Right ventricle myocardium superior (tissue), 1 donor: Measurements from ENCODE around the gene ITGB4. TPM values are rescaled to one million over a fixed set of nuclear protein-coding genes. Genes with fewer than 3 reads are reported as not detected.
"Not testable (repeated sequence)": the region's sequence is repeated elsewhere in the genome, so short reads cannot be mapped to it uniquely, and the experiment has no call there.

Experiments
- ATAC-seq: fragments of 200-7000 bp; cut with Tn5 transposase; one replicate; pipeline ENCODE4 v1.9.1; 2020; ENCODE audit warnings: mild to moderate bottlenecking; ENCODE audit not compliant: poor library complexity
- DNase-seq: peaks from one replicate; pipeline ENCODE4 v3.0.0-alpha.2; 2020
- intact Hi-C: fragments of 100-400 bp; cut with DNase I; formaldehyde crosslinking; loops from one replicate; pipeline ENCODE4 v1.11.2; 2022
- total RNA-seq: library from RNA; stranded (reverse); fragmentation: NEBNext Ultra II Directional; extraction: Animal tissue kit (Norgen Biotek cat#: 25700); gene quantifications from one replicate; pipeline ENCODE4 v1.2.1, GENCODE V29; 2021
- donor health status: DM: no; HTN: yes; CAD: no; lungs with severe emphysema.

Gene ITGB4
- total RNA-seq, 1 donor from 2014 or later, result 9.4 TPM

DNA sequence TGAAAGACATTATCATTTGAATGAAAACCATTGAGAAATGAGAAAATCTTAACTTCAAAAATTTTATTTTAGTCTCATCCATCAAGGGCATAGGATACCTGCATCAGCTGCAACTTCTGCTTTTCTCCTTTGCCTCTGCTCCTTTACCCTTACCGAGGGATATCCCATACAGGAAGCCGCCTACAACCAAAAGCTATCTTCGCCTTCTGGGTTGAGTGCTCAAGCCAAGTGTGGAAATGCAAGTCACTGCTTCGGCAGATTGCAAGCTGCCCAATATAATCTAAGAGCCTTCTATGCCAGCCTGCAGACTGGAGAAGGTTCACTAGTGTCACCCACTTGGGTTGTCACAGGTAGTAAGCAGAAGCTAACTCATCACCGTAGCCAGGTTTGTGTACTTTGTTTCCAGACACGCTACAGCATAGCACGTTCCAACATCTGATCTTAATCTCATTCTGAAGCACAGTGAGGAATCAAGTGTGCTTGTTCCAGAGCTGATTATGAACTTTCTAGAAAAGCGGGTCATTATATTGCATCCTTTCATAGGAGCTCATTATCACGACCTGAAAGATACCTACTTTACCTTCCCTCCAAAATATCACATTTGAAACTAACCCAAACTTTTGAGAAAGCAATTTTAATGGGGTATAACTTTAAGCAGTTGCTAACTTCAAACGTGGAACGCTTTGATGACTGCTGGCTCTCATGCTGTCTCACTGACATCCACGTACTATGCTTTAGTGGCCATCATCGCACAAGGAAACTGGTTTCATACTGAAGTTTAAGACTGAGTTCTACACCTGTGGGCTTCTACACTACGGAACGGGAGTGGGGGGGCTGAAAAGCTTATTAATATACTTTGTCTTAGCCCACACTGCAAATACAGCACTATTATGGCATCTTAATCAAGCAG lies 55.4 kb downstream of the ITGB4 start:
- DNase-seq (no peak), ATAC-seq (peak; percentile 0)
- intact Hi-C loops, result loop anchor here (10.0 kb wide), 1 partner anchor 118 kb away; the partner anchor contains the start of gene TRIM65

- ATAC-seq, result no peak
- DNase-seq, result no peak
- intact Hi-C loops, result loop anchor here (10.0 kb wide), 1 partner anchor 117 kb away; the partner anchor contains the start of gene TRIM65
Measured at GRCh38 chr17:75777296-75777922, 56.1 kb downstream of the ITGB4 start.

GRCh38 chr17:75778066-75778860 lies 57.0 kb downstream of the ITGB4 start:
- ATAC-seq, DNase-seq: not testable (repeated sequence)
- intact Hi-C loops, result loop anchor here (10.0 kb wide), 1 partner anchor 117 kb away; the partner anchor contains the start of gene TRIM65

GRCh38 chr17:75778861-75779249 lies 57.6 kb downstream of the ITGB4 start:
- DNase-seq (no peak), ATAC-seq (peak; percentile 0)
- intact Hi-C loops, result loop anchor here (10.0 kb wide), 1 partner anchor 116 kb away; the partner anchor contains the start of gene TRIM65

DNA sequence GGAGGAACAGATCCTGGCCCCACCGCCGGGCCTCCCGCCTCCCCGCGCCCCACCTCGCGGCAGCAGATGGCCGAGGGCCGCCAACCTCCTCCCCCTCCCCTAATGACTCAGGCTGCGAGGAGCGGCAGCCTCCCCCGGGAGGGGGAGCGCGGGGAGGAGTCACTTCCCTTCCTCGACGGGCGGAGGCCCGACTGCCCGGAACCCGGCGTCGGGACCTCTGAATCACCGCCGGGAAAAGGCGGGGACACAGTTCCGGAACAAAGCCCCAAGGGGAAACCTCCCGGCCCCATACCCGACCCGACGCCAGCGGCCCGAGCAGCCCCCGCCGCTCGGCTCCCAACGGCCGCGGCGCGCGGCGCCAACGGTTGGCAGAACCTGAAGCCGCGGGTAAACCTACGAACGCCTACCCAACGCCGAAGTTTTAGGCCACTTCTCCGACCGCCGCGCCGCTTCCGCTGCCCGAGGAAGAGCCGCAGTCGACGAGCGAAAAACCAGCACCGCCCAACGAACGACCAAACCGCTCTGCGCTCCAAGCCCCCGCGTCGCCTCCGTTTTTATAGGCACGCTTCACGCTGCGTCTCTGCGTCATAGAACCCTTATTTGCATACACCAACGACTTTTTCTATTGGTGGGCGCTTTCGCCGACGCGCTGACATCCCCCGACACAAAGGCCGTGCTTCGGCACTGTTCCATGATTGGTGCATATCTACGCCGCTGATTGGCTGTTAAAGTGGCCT lies 58.2 kb downstream of the ITGB4 start:
- ATAC-seq (peak; percentile 78), DNase-seq (peak; percentile 97)
- intact Hi-C loops, result loop anchor here (10.0 kb wide), 1 partner anchor 115 kb away; the partner anchor contains the start of gene TRIM65

DNA sequence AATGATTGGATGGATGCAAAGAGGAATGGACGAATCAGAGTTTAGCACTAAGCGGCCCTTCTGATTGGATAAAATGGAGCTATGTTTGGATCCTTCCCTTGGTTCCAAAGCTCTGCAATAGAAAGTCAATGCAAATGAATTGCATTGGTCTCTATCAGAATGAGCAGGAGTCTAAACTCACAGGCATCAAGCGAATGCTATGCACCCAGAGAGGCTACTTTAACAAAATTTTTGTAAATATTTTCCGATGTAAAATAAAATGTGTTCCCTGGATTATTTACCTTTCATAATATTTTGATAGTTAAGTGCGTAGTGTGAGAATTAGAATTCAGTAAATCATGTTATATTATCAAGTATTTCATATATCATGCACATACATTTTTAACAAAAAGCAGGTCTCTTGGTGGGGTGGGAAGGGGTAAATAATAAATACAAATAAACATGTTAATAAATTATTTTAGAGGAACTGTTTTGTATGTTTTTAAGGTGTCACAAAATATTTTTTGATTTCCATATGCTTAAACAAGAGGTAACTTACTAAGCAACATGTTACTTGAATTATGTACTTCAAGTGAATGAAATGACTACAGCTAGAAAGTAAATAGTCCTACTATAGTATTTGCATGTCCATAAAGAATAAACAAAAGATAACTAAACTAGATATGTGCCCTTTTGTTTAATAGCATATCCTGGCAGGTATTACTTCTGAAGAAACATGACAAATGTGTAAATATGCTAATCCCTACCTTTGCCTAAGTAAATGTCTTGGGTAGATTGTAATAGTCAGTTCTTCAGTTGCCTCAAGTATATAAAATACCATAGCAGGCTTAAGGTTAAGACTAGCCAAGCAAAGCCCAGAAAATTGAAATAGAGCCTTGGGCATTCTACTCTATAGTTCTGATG lies 59.0 kb downstream of the ITGB4 start:
- no peak for ATAC-seq
- intact Hi-C loops, result loop anchor here (5.0 to 10.0 kb wide), 2 partner anchors 115 to 197 kb away; partner anchors contain the start of genes ACOX1, TEN1 and TRIM65
- no peak for DNase-seq

DNA sequence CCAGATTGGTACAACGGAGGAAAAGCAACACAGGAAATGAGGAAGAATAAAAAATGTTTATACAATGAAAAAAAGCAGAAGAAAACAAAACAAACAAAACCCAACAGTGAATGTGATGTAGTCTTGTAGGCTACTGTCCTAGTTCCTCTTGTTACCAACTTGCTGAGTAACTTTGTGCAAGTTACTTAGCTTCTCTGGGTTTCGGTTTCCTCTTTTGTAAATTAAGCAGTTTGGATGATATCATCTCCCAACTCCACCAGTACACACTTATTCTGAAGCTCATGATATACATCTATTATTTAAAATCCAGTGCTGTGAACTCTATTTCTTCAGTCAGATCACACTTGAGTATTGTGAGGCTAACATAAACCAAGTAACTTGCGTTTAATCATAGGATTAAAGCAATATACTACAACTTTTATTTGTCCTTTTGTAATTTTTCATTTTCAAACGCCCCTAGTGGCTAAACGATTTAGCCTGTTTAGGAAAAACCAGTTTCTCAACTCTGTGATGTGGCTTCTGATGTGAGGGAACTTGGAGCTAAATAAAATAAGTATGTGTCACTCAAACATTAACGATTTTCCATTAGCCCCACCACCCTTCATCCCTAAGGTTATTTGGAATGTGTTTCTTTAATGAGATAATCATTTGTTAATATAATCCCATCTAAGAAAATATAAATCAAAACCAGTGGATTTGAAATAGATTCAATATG lies 62.0 kb downstream of the ITGB4 start:
- ATAC-seq (no peak), DNase-seq (no peak)
- intact Hi-C loops, result loop anchor here (5.0 kb wide), 1 partner anchor 194 kb away; the partner anchor contains the start of genes ACOX1 and TEN1

- ATAC-seq, result peak; percentile 0
- intact Hi-C loops, result loop anchor here (5.0 kb wide), 1 partner anchor 193 kb away; the partner anchor contains the start of genes ACOX1 and TEN1
- DNase-seq, result peak; percentile 51
Measured at GRCh38 chr17:75783803-75784472, 62.7 kb downstream of the ITGB4 start.

GRCh38 chr17:75784473-75785015 lies 63.3 kb downstream of the ITGB4 start, which contains the start of gene UNK:
TSS of gene UNK (plus strand) at chr17:75784806. CDS start at chr17:75784881, 75 bp downstream.
- DNase-seq, result peak; percentile 97
- ATAC-seq, result peak; percentile 93
- intact Hi-C loops, result loop anchor here (5.0 kb wide), 1 partner anchor 193 kb away; the partner anchor contains the start of genes ACOX1 and TEN1

DNA sequence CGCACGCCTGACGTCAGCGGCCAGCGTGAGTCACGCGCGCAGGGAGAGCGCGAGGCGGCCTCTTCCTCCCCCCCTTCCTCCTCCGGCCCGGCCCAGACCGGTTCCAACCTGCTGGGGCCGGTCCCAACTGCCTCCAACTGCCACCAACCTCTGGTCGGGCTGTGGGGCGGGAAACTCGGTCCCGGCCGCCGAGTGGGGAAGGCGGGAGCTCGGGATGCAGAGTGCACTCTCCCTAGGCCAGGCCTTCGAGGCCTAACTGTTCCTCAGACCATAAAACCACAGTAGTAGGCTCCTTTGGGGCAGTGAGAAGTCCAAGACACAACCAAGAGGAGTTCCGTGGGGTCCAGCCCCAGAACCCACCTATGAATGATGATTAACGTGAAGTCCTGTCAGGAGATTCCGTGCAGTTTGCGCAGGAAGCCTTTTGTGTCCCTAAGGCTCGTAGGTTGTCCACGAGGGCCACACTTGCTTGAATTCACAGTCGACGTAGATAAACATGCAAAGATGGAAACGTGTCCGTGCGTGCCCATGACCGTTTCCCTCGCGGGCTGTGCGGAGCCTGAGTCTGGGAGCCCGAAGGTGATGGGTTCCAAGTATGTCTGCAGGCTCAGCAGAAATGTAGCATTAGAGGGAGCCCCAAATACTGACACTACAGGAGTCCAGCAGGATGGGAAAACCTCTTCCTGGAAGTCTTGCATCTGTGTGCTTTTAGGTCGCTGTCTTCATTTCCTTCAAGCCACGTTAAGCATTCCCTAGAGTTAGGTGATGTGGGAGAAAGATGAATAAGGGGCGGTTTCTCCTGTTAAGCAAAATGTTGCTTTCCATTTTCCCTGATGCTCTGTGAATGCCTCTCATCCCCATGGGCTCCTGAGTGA lies 64.0 kb downstream of the ITGB4 start:
- intact Hi-C loops, result no loop called here
- ATAC-seq, result peak; percentile 93

DNA sequence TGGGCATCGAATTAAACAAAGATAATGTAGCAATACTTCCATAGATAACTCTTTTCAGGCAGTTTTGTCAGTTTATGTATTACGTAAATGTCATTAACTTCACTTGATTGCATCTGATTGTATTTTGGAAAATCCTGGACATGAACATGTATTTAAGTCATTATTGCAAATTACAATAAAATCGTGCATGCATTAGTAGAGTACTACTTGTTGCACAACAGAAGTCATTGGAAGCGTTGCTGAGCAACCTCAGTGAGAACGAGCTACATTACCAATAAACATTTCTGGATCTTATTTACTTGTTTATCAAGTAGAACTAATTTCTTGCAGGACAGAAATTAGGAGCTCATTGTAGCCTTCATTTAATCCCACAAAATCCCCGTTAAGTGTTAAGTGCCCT lies 70.0 kb downstream of the ITGB4 start:
- DNase-seq (no peak), ATAC-seq (no peak)
- intact Hi-C loops, result no loop called here

More for the DNA sequence above, 64.0 kb downstream of the ITGB4 start:
- DNase-seq, result peak; percentile 93

DNA sequence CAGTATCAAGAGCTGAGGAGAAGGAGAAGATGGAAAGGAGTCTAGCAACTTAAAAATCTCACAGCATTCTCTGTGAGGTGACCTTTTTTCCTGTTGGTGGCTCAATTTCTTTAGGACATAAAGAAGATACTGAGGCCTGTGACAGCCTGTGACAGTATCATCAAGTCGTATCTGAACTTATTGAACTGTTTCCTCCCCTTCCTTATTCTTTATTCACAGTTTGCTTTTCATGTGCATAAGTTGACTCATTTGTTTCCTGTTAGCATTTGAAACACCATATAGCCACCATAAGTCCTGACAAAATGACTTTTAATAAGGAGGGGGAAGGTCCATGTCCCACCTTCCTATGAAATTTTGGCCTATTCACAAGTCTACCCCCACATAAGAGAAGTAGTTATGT lies 72.2 kb downstream of the ITGB4 start:
- intact Hi-C loops, result no loop called here
- DNase-seq, result no peak
- ATAC-seq, result no peak

DNA sequence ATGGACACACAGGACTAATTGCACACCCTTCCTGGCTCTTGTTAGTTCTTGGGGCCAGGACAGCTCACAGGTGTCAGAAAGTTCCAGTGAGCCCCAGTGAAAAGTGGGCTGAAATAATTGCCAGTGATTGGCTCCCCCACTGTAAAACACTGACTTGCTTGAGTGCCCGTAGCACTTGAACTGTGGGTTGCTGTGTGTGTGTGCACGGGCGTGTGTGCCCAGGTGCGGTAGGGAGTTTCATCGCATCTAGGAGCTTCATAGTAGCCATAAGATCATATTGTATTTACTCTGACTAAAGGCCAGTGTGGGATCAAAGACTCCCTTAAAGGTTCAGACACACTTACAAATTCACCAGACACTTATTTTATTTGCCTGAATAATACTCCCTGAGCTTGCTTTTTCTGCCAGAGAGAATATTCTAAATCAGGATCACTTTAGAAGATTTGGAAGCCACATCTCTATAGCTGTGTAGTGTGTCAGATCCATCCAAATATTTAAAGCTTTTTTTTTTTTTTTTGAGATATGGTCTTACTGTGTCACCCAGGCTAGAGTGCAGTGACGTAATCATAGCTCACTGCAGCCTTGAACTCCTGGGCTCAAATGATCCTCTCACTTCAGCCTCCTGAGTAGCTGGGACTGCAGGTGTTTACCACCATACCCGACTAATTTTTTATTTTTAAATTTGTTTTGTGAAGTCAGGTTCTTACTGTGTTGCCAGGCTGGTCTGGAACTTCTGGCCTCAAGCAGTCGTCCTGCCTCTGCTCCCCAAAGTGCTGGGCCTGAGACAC lies 74.8 kb downstream of the ITGB4 start:
- DNase-seq (no peak), ATAC-seq (no peak)
- intact Hi-C loops, result no loop called here

- intact Hi-C loops, result no loop called here
- no peak for ATAC-seq
- no peak for DNase-seq
Measured at GRCh38 chr17:75799402-75799801, 78.1 kb downstream of the ITGB4 start.
